SH-SY5Y (cell line): Measurements from ENCODE around the gene NXF2B.
"Not testable (repeated sequence)": the region's sequence is repeated elsewhere in the genome, so short reads cannot be mapped to it uniquely, and the experiment has no call there.

Source experiments
- GATA2 ChIP-seq: IDR thresholded peaks from 2 replicates; pipeline ENCODE4 v1.6.1; 2011; ENCODE audit warnings: mild to moderate bottlenecking, low read depth, low read length
- GATA3 ChIP-seq: IDR thresholded peaks from 2 replicates; pipeline ENCODE4 v1.6.1; 2011; ENCODE audit warnings: low read depth, mild to moderate bottlenecking, low read length, moderate library complexity

DNA sequence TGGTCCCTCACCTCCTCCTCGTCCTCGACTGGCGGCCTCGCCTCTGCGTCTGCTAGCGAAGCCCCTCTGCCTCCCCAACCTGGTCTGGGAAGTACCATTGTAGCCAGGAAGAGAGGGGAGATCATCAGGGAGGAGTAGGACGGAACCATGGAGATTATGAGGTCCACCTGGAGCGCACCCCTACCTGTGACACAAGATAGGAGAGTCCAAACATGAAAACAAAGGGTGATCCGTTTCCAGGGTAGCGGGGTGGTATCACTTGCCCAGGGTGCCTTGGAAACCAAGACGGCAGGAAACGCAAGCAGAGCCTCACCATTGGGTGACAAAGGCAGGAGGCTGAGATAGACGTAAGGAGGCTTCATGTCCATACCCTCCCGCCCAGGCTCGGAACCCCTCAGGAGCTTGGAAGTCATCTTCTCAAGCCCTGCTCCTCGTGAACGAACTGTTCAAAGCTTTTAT lies 32.0 kb upstream of the NXF2B start, which contains the start of gene TCP11X2:
- not testable (repeated sequence) for TF ChIP-seq GATA3, GATA2
